ENCODE measurements around the gene MAP4K4. TPM values are rescaled to one million over a fixed set of nuclear protein-coding genes. Genes with fewer than 3 reads are reported as not detected.

MAP4K4 gene
- total and polyA plus RNA-seq, 8 donors, result 9.7 to 38.7 (median 15.3) TPM

- H3K36me3 ChIP-seq, result no peaks in the 10 kb centered on the region
- H3K4me3 ChIP-seq, result no peak overlapping the region
- peaks cover 0 to 20% (median 15%) of the 10 kb centered on the region in 3 donors for H3K4me1 ChIP-seq
- TF ChIP-seq CTCF (IDR thresholded peaks at IDR 0.05), result no peak
- no peaks in the 10 kb centered on the region for H3K9me3 ChIP-seq
- intact Hi-C loops (cut with DNase I), result no loop called here
- H3K27ac ChIP-seq, result no peak overlapping the region
- WGBS, 2 donors, result 74 to 76% methylated on average over 5 of the region's 5 CpGs
- H3K27me3 ChIP-seq, result no peaks in the 10 kb centered on the region
- no peak for DNase-seq
- ATAC-seq, result no peak
- FAIRE-seq, result no peak
Observed at GRCh38 chr2:101753720-101754490, 56.4 kb downstream of the MAP4K4 start.

GRCh38 chr2:101754618-101755017, 57.1 kb downstream of the MAP4K4 start:
- TF ChIP-seq CTCF (IDR thresholded peaks at IDR 0.05), result no peak
- no peaks in the 10 kb centered on the region for H3K9me3 ChIP-seq
- intact Hi-C loops (cut with DNase I), result no loop called here
- H3K27me3 ChIP-seq, result no peaks in the 10 kb centered on the region
- no peak for FAIRE-seq
- peak overlapping the region in 1 of 4 donors; percentile 27 for H3K27ac ChIP-seq
- H3K36me3 ChIP-seq, result no peaks in the 10 kb centered on the region
- 29 to 37% methylated on average over 2 of the region's 2 CpGs for WGBS, 2 donors
- peaks cover 0 to 20% (median 15%) of the 10 kb centered on the region in 3 donors for H3K4me1 ChIP-seq
- no peak for DNase-seq
- ATAC-seq, result peak in 3 of 4 donors; percentile 47 to 77 (median 74)
- H3K4me3 ChIP-seq, result no peak overlapping the region

- 83 to 92% methylated on average over 3 of the region's 3 CpGs for WGBS, 2 donors
- ATAC-seq (no peak), DNase-seq (no peak), FAIRE-seq (no peak)
- H3K27me3 ChIP-seq, result no peaks in the 10 kb centered on the region
- H3K36me3 ChIP-seq, result no peaks in the 10 kb centered on the region
- no peaks in the 10 kb centered on the region for H3K9me3 ChIP-seq
- intact Hi-C loops (cut with DNase I), result no loop called here
- no peak overlapping the region for H3K4me3 ChIP-seq
- TF ChIP-seq CTCF (IDR thresholded peaks at IDR 0.05), result no peak
- no peak overlapping the region for H3K27ac ChIP-seq
- peaks cover 0 to 20% (median 15%) of the 10 kb centered on the region in 3 donors for H3K4me1 ChIP-seq
Observed at GRCh38 chr2:101756266-101756665, 58.8 kb downstream of the MAP4K4 start.

- no peak overlapping the region for H3K27ac ChIP-seq
- FAIRE-seq, result no peak
- H3K9me3 ChIP-seq, result no peaks in the 10 kb centered on the region
- H3K36me3 ChIP-seq, result no peaks in the 10 kb centered on the region
- 89 to 97% methylated on average over 3 of the region's 3 CpGs for WGBS, 2 donors
- intact Hi-C loops (cut with DNase I), result no loop called here
- no peak overlapping the region for H3K4me3 ChIP-seq
- H3K27me3 ChIP-seq, result no peaks in the 10 kb centered on the region
- H3K4me1 ChIP-seq, result peaks cover 0 to 15% (median 13%) of the 10 kb centered on the region in 3 donors
- no peak for TF ChIP-seq CTCF (IDR thresholded peaks at IDR 0.05)
- no peak for DNase-seq
- ATAC-seq, result no peak
Observed at GRCh38 chr2:101758001-101758400, 60.5 kb downstream of the MAP4K4 start.

GRCh38 chr2:101759162-101759561, 61.7 kb downstream of the MAP4K4 start:
- intact Hi-C loops (cut with DNase I), result no loop called here

More at GRCh38 chr2:101759162-101759561, 61.7 kb downstream of the MAP4K4 start:
- H3K27ac ChIP-seq, result no peak overlapping the region
- H3K9me3 ChIP-seq, result no peaks in the 10 kb centered on the region
- TF ChIP-seq CTCF (IDR thresholded peaks at IDR 0.05), result no peak
- DNase-seq (no peak), ATAC-seq (no peak), FAIRE-seq (no peak)
- no peak overlapping the region for H3K4me3 ChIP-seq
- H3K4me1 ChIP-seq, result peaks cover 0 to 17% (median 9%) of the 10 kb centered on the region in 3 donors
- H3K36me3 ChIP-seq, result no peaks in the 10 kb centered on the region
- H3K27me3 ChIP-seq, result no peaks in the 10 kb centered on the region
- WGBS, 2 donors, result 71 to 87% methylated on average over 2 of the region's 2 CpGs

All from pancreas (tissue), 10 donors.